GM12878 (cell line): ENCODE measurements around the gene COL23A1. TPM values are rescaled to one million over a fixed set of nuclear protein-coding genes. Genes with fewer than 3 reads are reported as not detected.

ENCODE experiments used
- ATAC-seq: fragments of 200-7000 bp; cut with Tn5 transposase; 3 replicates; pipeline ENCODE4 v1.9.1; 2020; ENCODE audit warnings: mild to moderate bottlenecking, moderate library complexity
- BruUV-seq: library from RNA; stranded (reverse); fragments of 400-500 nt; replicated peaks from 2 replicates; lab custom pipeline; 2021; lab: Mats Ljungman, UMichigan
- CTCF ChIA-PET: fragments of 300-600 bp; sonication (Branson Sonifier 250); formaldehyde crosslinking; extraction: SDS; loops from one replicate; lab custom pipeline; 2021; ENCODE audit warnings: inconsistent platforms; lab: Yijun Ruan, JAX
- POLR2A ChIA-PET: fragments of 350-600 bp; formaldehyde crosslinking; extraction: SDS; loops from one replicate; lab custom pipeline; 2021; ENCODE audit warnings: inconsistent platforms; lab: Charles Lee
- RAD21 ChIA-PET: fragments of 300-600 bp; sonication (Branson Sonifier 250); formaldehyde crosslinking; loops from one replicate; lab custom pipeline; 2023; ENCODE audit warnings: antibody characterized with exemption; ENCODE audit not compliant: unreplicated experiment; lab: Charles Lee
- SMC1A ChIA-PET: fragments of 300-600 bp; sonication (Branson Sonifier 250); formaldehyde crosslinking; loops from one replicate; lab custom pipeline; 2023; ENCODE audit not compliant: unreplicated experiment, uncharacterized antibody; lab: Charles Lee
- DNase-seq: peaks from one replicate; pipeline ENCODE4 v3.0.0-alpha.2; 2011; ENCODE audit warnings: low read depth, low spot score
- FAIRE-seq: peaks from 3 replicates; lab custom pipeline; 2011; peaks lifted over from hg19 to GRCh38; lab: Jason Lieb, UNC
- H2AFZ ChIP-seq: 2 replicates; pipeline ENCODE4 v1.6.0; 2011; ENCODE audit warnings: low read depth, low read length, control low read depth; ENCODE audit not compliant: control insufficient read depth
- H3K27ac ChIP-seq: 2 replicates; pipeline ENCODE4 v1.5.1; 2011; ENCODE audit warnings: control low read depth; ENCODE audit not compliant: control insufficient read depth, insufficient read depth
- H3K27me3 ChIP-seq, 2 experiments: replicated peaks in 1 of 2; 2 replicates each; pipeline versions ENCODE4 v1.6.0 to v1.6.1; 2011; ENCODE audit warnings: low read length in 1 of 2; ENCODE audit not compliant: control insufficient read depth in 2 of 2, insufficient read depth in 2 of 2
- H3K36me3 ChIP-seq, 2 experiments: 2 replicates each; pipeline ENCODE4 v1.5.1; 2011; ENCODE audit warnings: low read length in 1 of 2; ENCODE audit not compliant: control insufficient read depth in 2 of 2, insufficient read depth in 2 of 2
- H3K4me1 ChIP-seq: 2 replicates; pipeline ENCODE4 v1.6.1; 2011; ENCODE audit warnings: mild to moderate bottlenecking, low read length, moderate library complexity, mixed read lengths; ENCODE audit not compliant: control insufficient read depth, insufficient read depth
- H3K4me2 ChIP-seq: 2 replicates; pipeline ENCODE4 v1.6.0; 2011; ENCODE audit warnings: control low read depth; ENCODE audit not compliant: control insufficient read depth, insufficient read depth
- H3K4me3 ChIP-seq: fragments of 200-600 bp; sonication (generic); 2 replicates; pipeline ENCODE4 v1.5.1; 2016
- H3K79me2 ChIP-seq: 2 replicates; pipeline ENCODE4 v1.6.0; 2011; ENCODE audit warnings: low read length; ENCODE audit not compliant: control insufficient read depth, insufficient read depth
- H3K9ac ChIP-seq: 2 replicates; pipeline ENCODE4 v1.8.0; 2011; ENCODE audit warnings: low read length, control low read depth, mixed read lengths; ENCODE audit not compliant: control insufficient read depth, insufficient read depth
- H3K9me3 ChIP-seq: replicated peaks from 3 replicates; pipeline ENCODE4 v1.5.1; 2011; ENCODE audit warnings: mild to moderate bottlenecking, low read length; ENCODE audit not compliant: control insufficient read depth, insufficient read depth
- H4K20me1 ChIP-seq: 2 replicates; pipeline ENCODE4 v1.6.0; 2011; ENCODE audit not compliant: control insufficient read depth, insufficient read depth
- BHLHE40 ChIP-seq, 2 experiments: fragments of 450-650 bp in 1 of 2; IDR thresholded peaks; 2 replicates each; pipeline ENCODE4 v1.6.1; 2011 to 2017; ENCODE audit warnings: low read depth in 2 of 2, borderline replicate concordance in 1 of 2, improper control_type of control experiment in 1 of 2, low read length in 1 of 2, mild to moderate bottlenecking in 1 of 2
- EED ChIP-seq: sonication (generic); IDR thresholded peaks from 2 replicates; pipeline ENCODE4 v1.6.1; 2016; ENCODE audit warnings: antibody characterized with exemption, low read depth
- EGR1 ChIP-seq, 2 experiments: IDR thresholded peaks; 1 replicate in 1 of 2; 2 replicates in 1 of 2; pipeline ENCODE4 v1.6.1; 2011 to 2012; ENCODE audit warnings: low read depth in 2 of 2, low read length in 2 of 2, borderline replicate concordance in 1 of 2, mild to moderate bottlenecking in 1 of 2, moderate library complexity in 1 of 2
- FOXK2 ChIP-seq: fragments of 450-650 bp; IDR thresholded peaks from 2 replicates; pipeline ENCODE4 v1.6.1; 2017; ENCODE audit warnings: mild to moderate bottlenecking, moderate library complexity
- IRF3 ChIP-seq: fragments of 450-650 bp; IDR thresholded peaks from 2 replicates; pipeline ENCODE4 v1.6.1; 2014; ENCODE audit warnings: mild to moderate bottlenecking
- KAT2A ChIP-seq: conservative IDR thresholded peaks from 2 replicates; pipeline ENCODE4 v1.6.1; 2011; ENCODE audit warnings: low read depth, low read length; ENCODE audit not compliant: control insufficient read depth
- KDM1A ChIP-seq: fragments of 200-600 bp; sonication (generic); IDR thresholded peaks from 2 replicates; pipeline ENCODE4 v1.6.1; 2016; ENCODE audit warnings: borderline replicate concordance
- NFIC ChIP-seq: IDR thresholded peaks from 2 replicates; pipeline ENCODE4 v1.6.1; 2012; ENCODE audit warnings: low read depth, mild to moderate bottlenecking, inconsistent platforms, low read length, moderate library complexity
- NR2C2 ChIP-seq: IDR thresholded peaks from 2 replicates; pipeline ENCODE4 v1.6.1; 2011; ENCODE audit warnings: borderline replicate concordance, low read depth; ENCODE audit not compliant: control insufficient read depth, insufficient read length
- POU2F2 ChIP-seq: IDR thresholded peaks from 3 replicates; pipeline ENCODE4 v1.6.1; 2011; ENCODE audit warnings: low read depth, mild to moderate bottlenecking, low read length, borderline replicate concordance
- RCOR1 ChIP-seq: conservative IDR thresholded peaks from 2 replicates; pipeline ENCODE4 v1.6.1; 2012; ENCODE audit warnings: low read depth, low read length, improper control_type of control experiment
- SMAD5 ChIP-seq: IDR thresholded peaks from 2 replicates; pipeline ENCODE4 v1.6.1; 2016; ENCODE audit warnings: antibody characterized with exemption, low read depth
- SMARCA5 ChIP-seq: fragments of 450-650 bp; IDR thresholded peaks from 2 replicates; pipeline ENCODE4 v1.6.1; 2017; ENCODE audit warnings: mild to moderate bottlenecking
- TCF7 ChIP-seq: IDR thresholded peaks from 2 replicates; pipeline ENCODE4 v1.6.1; 2014; ENCODE audit warnings: antibody characterized with exemption, borderline replicate concordance
- WGBS: methylation state at CpG from one replicate; pipeline ENCODE4 v1.1.6; 2016; ENCODE audit warnings: low lambda C conversion rate; ENCODE audit not compliant: insufficient replicate concordance, insufficient coverage; ENCODE audit errors: missing lambda C conversion rate; 5-methylcytosine and 5-hydroxymethylcytosine counted together
- in situ Hi-C: fragments of 300-500 bp; cut with MboI; formaldehyde crosslinking; loops from 9 replicates; pipeline ENCODE4 v1.14.3; 2018; ENCODE audit warnings: mixed read lengths
- intact Hi-C: fragments of 100-400 bp; cut with micrococcal nuclease; formaldehyde crosslinking; loops from one replicate; pipeline ENCODE4 v1.14.2; 2022; ENCODE audit not compliant: unreplicated experiment
- polyA plus RNA-seq, 11 experiments: library from polyadenylated mRNA; depleted of rRNA in 4 of 11; unstranded in 6 of 11; stranded (reverse) in 5 of 11; fragments of >200 nt; fragmentation: Nextera tagmentation in 4 of 11; fragmentation: Illumina TruSeq in 1 of 11; extraction: Ambion mirVana in 4 of 11; extraction: Trizol in 1 of 11; gene quantifications; 1 replicate in 1 of 11; 2 replicates in 10 of 11; pipeline versions ENCODE4 v1.2.1 to v1.2.3, GENCODE V29; 2011 to 2016; ENCODE audit warnings: inconsistent platforms in 2 of 11, missing spikeins in 2 of 11, low read depth in 1 of 11
- total RNA-seq, 4 experiments: library from RNA; depleted of rRNA in 3 of 4; stranded (reverse); fragments of >200 nt in 3 of 4; fragmentation: Illumina TruSeq in 1 of 4; extraction: Trizol in 1 of 4; gene quantifications; 2 replicates each; pipeline versions ENCODE4 v1.2.1 to v1.2.3, GENCODE V29; 2013 to 2021
- TF ChIP-seq, protein P1 (sequence below): fragments of 450-650 bp; formaldehyde crosslinking; IDR thresholded peaks from 2 replicates; pipeline ENCODE4 v1.4.0; 2020; ENCODE audit warnings: mild to moderate bottlenecking, moderate library complexity
- TF ChIP-seq, protein P2 (sequence below): fragments of 450-650 bp; IDR thresholded peaks from 2 replicates; pipeline ENCODE4 v1.6.1; 2017; ENCODE audit warnings: low read depth, mild to moderate bottlenecking, moderate library complexity

Gene COL23A1
- total and polyA plus RNA-seq, 10 of the 15 experiments (the other 5 are each of a cell fraction or from before 2014, with no cell fraction given) = 0.03 to 0.83 (median 0.09) TPM; not detected in 5

DNA sequence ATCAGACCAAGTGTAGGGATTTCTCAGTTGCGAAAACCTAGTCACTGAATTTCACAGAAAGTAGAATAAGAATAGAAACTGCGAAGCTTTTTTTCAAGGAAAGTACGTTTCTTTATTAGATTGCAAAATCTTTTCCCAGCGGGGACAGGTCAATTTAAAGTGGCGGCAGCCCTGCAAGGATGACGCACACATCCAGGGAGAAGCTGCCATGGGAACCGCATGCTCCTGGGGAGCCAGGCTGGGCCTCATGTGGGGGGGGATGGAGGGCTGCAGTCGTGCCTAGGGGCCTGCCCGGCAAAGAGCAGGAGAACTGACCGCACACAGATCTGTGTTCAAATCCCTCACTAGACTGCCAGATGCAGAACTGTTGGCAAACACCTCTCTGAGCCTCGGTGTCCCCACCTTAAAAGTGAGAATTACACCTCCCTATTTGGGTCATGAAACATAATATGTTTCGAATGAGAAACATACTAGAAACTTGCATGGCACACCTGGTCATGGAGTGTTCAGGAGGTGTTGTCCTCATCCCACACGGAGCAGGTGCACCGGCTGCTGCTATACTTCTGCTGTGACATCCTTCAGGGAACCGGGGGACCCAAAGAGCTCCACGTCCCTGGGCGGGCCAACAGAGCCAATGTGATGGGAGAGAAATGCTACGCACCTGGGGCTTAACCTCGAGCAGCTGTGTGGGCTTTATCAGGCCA lies 229.8 kb downstream of the COL23A1 start:
- ATAC-seq (no peak), DNase-seq (no peak), FAIRE-seq (no peak)
- CTCF ChIA-PET = no interaction called here
- Histone ChIP-seq H4K20me1 (no peaks in the 10 kb centered on the region), H3K27me3 (no peaks in the 10 kb centered on the region), H3K79me2 (no peaks in the 10 kb centered on the region), H3K27ac (no peak overlapping the region), H3K9me3 (no peaks in the 10 kb centered on the region), H3K9ac (no peak overlapping the region), H3K36me3 (no peaks in the 10 kb centered on the region), H3K4me2 (no peak overlapping the region), H3K4me1 (no peaks in the 10 kb centered on the region), H2AFZ (no peak overlapping the region), H3K4me3 (no peak overlapping the region)
- in situ Hi-C loops = no loop called here
- POLR2A ChIA-PET = no interaction called here
- 51% methylated on average over 19 of the region's 19 CpGs for WGBS
- RAD21 ChIA-PET = no interaction called here
- SMC1A ChIA-PET = no interaction called here
- intact Hi-C loops = no loop called here
- no TSS peak for BruUV-seq
- TF ChIP-seq TCF7 (no peak), POU2F2 (no peak), SMAD5 (no peak), BHLHE40 (IDR thresholded peaks at IDR 0.05; ENCODE audit: borderline replicate concordance in 1 of 2, low read depth in 2 of 2, low read length in 1 of 2) (no peak), NFIC (no peak), SMARCA5 (no peak), FOXK2 (no peak), KDM1A (no peak), NR2C2 (no peak), EED (no peak), IRF3 (no peak), RCOR1 (no peak), KAT2A (no peak), EGR1 (IDR thresholded peaks at IDR 0.05; ENCODE audit: borderline replicate concordance in 1 of 2, low read depth in 2 of 2, low read length in 2 of 2) (no peak)
- TF ChIP-seq, protein P1, sequence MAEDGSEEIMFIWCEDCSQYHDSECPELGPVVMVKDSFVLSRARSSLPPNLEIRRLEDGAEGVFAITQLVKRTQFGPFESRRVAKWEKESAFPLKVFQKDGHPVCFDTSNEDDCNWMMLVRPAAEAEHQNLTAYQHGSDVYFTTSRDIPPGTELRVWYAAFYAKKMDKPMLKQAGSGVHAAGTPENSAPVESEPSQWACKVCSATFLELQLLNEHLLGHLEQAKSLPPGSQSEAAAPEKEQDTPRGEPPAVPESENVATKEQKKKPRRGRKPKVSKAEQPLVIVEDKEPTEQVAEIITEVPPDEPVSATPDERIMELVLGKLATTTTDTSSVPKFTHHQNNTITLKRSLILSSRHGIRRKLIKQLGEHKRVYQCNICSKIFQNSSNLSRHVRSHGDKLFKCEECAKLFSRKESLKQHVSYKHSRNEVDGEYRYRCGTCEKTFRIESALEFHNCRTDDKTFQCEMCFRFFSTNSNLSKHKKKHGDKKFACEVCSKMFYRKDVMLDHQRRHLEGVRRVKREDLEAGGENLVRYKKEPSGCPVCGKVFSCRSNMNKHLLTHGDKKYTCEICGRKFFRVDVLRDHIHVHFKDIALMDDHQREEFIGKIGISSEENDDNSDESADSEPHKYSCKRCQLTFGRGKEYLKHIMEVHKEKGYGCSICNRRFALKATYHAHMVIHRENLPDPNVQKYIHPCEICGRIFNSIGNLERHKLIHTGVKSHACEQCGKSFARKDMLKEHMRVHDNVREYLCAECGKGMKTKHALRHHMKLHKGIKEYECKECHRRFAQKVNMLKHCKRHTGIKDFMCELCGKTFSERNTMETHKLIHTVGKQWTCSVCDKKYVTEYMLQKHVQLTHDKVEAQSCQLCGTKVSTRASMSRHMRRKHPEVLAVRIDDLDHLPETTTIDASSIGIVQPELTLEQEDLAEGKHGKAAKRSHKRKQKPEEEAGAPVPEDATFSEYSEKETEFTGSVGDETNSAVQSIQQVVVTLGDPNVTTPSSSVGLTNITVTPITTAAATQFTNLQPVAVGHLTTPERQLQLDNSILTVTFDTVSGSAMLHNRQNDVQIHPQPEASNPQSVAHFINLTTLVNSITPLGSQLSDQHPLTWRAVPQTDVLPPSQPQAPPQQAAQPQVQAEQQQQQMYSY (CRISPR knock-in tag) = no peak
- TF ChIP-seq, protein P2, sequence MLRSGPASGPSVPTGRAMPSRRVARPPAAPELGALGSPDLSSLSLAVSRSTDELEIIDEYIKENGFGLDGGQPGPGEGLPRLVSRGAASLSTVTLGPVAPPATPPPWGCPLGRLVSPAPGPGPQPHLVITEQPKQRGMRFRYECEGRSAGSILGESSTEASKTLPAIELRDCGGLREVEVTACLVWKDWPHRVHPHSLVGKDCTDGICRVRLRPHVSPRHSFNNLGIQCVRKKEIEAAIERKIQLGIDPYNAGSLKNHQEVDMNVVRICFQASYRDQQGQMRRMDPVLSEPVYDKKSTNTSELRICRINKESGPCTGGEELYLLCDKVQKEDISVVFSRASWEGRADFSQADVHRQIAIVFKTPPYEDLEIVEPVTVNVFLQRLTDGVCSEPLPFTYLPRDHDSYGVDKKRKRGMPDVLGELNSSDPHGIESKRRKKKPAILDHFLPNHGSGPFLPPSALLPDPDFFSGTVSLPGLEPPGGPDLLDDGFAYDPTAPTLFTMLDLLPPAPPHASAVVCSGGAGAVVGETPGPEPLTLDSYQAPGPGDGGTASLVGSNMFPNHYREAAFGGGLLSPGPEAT = no peak
